ENCODE data around the gene PCNX2.
"Not testable (repeated sequence)": the region's sequence is repeated elsewhere in the genome, so short reads cannot be mapped to it uniquely, and the experiment has no call there.

Gene PCNX2

DNA sequence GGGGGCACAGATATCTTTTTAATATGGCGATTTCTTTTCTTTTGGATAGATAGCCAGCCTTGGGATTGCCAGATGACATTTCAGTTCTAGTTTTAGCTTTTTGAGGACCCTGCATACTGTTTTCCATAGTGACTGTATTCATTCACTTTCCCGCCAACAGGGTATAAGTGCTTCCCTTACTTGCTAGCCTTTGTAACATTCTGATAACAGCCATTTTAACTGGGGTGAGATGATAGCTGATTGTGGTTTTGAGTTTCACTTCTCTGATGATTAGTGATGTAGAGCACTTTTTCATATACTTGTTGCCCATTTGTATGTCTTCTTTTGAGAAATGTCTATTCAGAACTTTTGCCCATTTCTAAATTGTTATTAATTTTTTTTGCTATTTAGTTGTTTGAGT lies 193.2 kb downstream of the PCNX2 start:
- DNase-seq (ENCODE audit: low read depth): no peak

DNA sequence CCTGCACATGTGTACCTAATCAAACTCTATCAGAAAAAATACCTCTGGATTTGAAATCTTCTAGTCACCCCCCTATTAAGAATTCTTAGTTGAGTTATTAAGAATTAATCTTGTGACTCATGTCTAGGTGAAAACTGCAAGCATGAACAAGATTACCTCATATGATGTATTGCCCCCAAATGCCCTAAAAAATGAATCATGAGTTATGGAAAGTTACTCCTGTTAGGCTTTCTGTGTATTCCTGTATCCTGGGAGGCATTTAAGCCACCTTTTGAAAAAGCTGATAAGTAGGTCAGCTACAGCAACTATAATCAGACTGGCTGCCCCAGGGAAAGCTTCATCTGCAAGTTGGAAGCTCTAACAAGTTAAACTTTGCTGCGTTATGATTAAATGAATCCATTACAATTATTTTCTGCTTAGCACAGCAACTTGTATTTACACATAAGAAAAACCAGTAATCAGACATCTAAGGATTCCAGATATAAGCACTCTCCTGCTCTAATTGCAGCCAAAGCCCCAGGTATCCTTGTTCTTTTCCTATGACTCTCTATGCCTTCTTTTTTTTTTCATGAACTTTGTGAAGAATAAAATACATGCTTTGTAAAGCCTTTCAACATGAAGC lies 197.5 kb downstream of the PCNX2 start:
- no peak for DNase-seq (ENCODE audit: low read depth)

GRCh38 chr1:233097546-233097945 lies 198.0 kb downstream of the PCNX2 start:
- DNase-seq (ENCODE audit: low read depth): no peak

DNA sequence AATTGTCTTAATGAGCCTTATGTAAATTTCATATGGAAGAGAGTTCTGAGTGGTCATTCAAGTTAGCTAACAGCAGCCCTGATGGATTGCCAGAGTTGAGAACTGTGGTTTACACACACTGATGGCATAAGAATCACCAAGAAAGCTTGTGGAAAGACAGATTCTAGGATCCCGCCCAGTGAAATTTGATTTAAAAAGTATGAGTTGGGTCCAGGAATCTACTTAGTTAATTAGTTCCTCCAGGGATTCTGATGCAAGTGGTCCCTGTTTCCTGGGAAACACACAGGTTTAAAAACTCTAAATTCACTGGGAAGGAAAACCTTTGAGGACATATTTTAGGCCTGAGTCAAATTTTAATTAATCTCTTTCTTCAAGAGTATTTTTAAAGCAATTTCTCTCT lies 200.8 kb downstream of the PCNX2 start:
- no peak for DNase-seq (ENCODE audit: low read depth)

DNA sequence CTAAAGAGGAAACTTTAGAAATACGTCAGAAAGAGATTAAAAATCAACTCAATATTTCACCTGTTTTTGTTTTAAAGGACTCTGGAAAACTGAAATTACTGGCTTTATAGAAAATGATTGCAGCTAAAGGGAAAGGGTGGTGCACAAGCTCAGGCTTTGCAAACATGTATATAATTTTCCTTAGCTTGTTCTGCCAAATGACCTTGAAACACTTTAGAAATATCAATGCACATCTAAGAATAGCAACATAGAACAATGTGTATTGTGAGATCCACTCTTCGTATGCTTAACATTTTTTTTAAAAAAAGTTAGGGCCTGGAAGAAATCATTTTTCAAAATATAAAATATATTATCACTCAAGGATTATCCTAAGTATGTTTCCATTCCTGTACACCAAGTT lies 201.3 kb downstream of the PCNX2 start:
- DNase-seq (ENCODE audit: low read depth): no peak

- DNase-seq (ENCODE audit: low read depth): no peak
These were observed 204.6 kb downstream of the PCNX2 start for GRCh38 chr1:233090746-233091494.

- no peak for DNase-seq (ENCODE audit: low read depth)
These were observed 206.3 kb downstream of the PCNX2 start for GRCh38 chr1:233089251-233089650.

DNA sequence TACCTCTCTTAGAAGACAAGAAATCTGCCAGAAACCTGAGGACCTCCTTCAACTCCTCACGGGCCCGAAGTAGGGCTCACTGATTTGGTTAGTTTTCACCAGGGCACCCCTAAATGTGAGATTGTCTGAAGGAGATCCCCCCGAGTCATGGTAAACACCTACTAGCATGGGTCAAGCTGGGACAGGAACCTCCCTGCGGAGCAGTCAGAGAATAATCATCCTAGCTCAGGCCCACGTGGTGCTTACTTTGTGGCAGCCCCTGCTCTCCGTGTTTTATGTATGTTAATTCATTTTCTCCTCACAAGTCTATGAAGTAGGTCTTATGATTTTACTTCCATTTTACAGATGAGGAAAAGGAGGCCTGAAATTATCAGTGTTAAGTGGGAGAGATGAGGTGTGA lies 206.9 kb downstream of the PCNX2 start:
- no peak for DNase-seq (ENCODE audit: low read depth)

DNA sequence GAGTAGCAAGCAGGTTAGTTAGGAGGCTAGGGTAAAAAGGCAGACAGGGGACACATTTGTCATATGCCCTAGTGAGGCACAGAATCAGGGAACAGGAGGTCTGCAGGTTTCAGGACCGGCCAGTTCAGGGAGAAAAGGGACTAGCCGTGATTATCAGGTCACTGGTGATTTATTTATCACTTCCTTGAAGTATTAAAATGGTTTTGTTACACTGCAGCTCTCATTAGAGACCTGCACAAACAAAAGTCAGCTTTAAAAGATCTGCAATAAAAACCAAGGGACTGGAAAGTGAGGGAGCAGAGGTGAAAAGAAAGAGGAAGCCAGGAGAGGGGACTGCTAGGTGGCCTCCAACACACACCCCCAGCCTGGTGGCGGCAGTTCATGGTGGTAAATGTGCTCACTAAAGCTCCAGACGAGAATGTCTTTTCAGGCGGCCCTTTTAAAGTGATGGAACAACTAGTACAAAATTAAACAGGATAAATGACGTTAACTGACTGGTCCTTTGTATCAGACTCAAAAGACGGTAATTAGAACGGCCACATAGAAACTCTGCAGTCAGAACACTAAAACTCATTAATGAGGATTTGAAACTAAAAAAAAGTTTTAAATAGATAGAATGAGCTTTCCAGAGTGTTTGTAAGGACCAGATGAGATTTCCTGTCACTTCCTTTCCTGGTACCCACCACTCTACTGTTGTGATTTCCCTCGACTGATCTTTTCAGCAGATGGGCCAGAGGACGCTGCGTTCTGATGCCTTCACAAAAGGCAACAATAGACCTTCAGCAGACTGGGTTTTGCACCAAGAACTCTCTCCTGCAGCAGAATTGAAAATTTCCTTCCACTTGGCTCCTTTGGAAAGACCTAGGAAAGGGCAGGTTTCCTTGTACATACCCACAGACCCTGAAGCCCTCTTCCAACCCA lies 208.3 kb downstream of the PCNX2 start:
- no peak for DNase-seq (ENCODE audit: low read depth)

DNA sequence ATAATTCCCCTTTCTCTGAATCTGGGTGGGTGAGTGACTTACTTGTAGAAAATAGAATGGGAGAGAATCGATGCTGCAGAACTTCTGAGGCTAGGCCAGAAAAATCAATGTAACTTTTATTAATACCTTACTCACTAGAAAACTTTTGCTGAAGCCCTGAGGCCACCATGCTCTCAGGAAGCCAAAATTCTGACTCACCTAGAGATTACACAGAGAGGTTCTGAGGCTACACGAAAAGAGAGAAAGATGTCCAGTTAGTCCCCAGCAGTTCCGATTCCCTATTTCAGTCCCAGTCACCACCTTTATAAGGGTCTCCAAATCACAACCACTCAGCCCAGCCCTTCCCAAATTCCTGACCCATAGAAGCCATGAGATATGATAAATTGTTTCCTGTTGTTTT lies 210.0 kb downstream of the PCNX2 start:
- DNase-seq (ENCODE audit: low read depth): no peak

DNA sequence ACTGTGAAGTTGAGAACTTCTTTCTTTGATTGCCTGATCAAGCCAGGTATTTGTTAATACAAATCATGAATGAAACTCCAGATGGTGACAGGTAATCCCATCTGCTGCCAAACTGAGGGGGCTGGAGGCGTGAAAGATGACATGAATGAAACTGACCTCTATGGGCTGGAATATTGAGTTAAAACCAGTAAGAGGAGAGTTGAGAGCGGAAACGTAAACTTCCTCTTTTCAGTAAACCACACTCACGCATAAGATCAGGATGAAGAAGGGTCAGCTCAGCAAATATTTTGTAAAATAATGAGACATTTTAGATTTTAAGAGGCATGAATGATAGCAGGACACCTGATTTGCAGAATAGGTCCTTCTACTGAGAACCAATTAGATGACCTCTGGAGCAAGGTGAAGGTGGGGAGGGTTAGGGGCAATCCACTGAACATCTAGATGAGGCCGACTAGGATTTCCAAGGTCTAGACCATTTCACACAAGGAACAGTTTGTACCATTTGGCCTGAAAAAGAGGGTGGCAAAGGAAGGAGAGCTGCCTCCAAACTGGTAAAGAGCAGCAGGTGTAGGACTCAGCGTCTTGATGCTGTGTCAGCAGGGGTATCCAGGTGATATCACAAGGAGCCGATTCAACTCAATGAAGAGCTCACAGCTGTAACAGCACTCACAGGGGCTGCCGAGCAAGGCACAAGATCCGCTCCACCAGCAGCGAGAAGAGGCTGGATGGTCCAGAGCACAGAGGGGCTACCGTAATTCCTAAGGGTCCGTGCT lies 212.6 kb downstream of the PCNX2 start:
- no peak for DNase-seq (ENCODE audit: low read depth)

DNA sequence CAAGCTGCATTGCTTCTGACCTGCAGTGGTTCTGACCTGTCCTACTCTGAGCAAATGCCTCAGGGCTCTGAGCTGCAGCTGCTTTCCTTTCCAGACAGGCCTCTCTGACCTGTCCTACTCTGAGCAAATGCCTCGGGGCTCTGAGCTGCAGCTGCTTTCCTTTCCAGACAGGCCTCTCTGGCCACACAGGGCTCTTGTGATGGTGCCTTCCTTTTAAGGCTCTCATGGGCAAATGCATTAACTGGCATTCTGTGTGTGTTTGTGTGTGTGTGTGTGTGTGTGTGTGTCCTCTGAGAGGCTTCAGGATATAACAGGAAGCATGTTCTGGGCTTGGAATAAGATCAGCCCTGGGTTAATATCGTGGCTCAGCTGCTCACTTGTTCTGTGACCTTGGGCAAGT lies 213.8 kb downstream of the PCNX2 start:
- DNase-seq (ENCODE audit: low read depth): no peak

DNA sequence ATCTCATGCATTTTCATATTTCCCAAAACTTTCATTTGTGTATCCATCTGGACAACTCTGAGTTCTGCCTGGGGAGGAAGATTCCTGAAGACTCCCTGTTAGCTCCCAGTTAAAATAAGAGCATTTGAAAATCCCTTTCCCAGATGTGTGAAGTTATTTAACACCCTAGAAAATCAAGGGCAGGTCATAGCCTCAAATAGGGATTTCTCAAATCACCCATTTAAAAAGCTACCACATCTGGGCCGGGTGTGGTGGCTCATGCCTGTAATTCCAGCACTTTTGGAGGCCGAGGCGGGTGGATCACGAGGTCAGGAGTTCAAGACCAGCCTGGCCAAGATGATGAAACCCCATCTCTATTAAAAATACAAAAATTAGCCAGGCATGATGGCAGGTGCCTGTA lies 214.7 kb downstream of the PCNX2 start:
- DNase-seq (ENCODE audit: low read depth): not testable (repeated sequence)

- no peak for DNase-seq (ENCODE audit: low read depth)
These were observed 215.2 kb downstream of the PCNX2 start for GRCh38 chr1:233080286-233080685.

GRCh38 chr1:233079574-233079973 lies 216.0 kb downstream of the PCNX2 start:
- DNase-seq (ENCODE audit: low read depth): no peak

DNA sequence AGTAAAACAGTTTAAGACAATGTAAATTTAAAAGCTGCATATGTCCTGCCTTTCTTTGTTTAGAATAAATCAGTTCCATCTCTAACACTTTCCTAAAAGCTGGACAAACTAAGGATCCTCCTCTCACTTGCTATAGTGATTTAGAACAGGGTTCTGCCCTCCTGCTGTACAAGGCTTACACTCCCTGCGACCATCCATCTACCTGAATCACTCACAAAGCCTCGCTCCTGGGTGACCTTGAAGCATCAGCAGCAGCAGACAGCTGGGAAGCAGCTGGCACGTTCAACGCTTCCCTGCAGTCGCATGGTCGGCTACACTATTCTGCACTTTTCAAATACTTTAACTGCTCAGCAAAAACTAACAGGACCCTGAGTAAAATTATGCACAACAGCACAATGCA lies 217.1 kb downstream of the PCNX2 start:
- no peak for DNase-seq (ENCODE audit: low read depth)

DNA sequence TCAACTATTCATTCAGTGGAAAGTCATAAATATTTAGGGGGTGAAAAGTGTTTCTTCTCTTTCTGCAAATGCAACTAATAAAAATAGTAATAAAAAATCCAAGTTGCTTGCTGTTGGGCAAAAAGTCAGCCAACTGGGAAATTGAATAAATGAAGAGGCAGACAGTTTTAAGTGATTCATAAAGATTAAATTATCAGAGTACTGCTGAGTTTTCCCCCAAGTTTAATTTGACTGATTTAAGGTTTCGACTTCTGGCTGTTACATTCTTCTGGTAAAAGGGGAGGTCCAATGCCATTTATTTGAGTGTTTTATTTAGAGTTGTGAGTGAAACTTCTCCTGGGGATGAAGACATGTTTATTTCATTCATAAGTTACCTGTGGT lies 219.6 kb downstream of the PCNX2 start:
- no peak for DNase-seq (ENCODE audit: low read depth)

DNA sequence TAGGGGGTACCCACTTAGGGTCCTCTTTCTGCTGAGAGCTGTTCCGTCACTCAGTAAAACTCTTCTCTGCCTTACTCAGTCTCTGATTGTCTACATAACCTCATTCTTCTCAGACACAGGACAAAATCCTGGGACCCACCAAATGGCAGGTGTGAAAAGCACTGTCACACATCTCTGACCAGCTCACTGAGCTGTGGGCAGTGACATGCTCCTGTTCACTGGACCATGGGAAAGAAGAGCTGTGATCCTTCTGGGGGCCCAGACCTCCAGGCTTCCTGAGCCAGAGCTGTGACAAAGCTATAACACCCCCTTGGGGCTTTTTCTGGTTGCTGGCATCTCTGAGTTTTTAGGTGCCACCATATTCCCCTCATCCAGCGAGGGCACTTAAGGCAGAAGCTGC lies 229.4 kb downstream of the PCNX2 start:
- no peak for DNase-seq (ENCODE audit: low read depth)

- no peak for DNase-seq (ENCODE audit: low read depth)
These were observed 229.8 kb downstream of the PCNX2 start for GRCh38 chr1:233065685-233066084.

GRCh38 chr1:233064988-233065387 lies 230.5 kb downstream of the PCNX2 start:
- no peak for DNase-seq (ENCODE audit: low read depth)

DNA sequence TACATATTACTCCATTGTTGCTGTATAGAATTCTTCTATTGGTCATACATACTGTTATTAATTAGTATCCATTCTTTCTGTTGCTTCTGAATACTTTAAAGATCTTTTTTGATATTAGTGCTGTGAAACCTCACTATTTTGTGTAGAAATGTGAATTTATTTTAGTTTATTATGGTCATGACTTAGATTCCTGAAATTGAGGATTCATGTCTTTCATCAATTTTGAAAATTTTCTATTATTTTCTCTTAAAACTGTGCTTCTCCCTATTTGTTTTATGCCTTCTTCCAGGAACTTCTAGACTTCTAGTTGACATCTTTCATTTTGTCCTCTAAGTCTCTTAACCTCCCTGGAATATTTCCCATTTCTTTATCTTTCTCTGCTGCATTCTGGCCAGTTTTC lies 232.1 kb downstream of the PCNX2 start:
- no peak for DNase-seq (ENCODE audit: low read depth)

GRCh38 chr1:233061265-233061664 lies 234.3 kb downstream of the PCNX2 start:
- DNase-seq (ENCODE audit: low read depth): no peak
